T-helper 2 cell treated with Interferon-gamma antibody and Interleukin-4, amounts not matched to agents 100 ng/mL and 5 ng/mL, for 36 hours (primary cell): Measurements from ENCODE around the gene DLEC1. TPM values are rescaled to one million over a fixed set of nuclear protein-coding genes. Genes with fewer than 3 reads are reported as not detected.

Source experiments
- intact Hi-C: fragments of 100-400 bp; cut with micrococcal nuclease; formaldehyde crosslinking; loops from one replicate; pipeline ENCODE4 v1.15.1; 2023
- total RNA-seq: library from RNA; stranded (reverse); gene quantifications from 2 replicates; pipeline ENCODE4 v1.2.3, GENCODE V29; 2022

Gene DLEC1
- total RNA-seq, 1 donor from 2014 or later: 1.1 TPM

DNA sequence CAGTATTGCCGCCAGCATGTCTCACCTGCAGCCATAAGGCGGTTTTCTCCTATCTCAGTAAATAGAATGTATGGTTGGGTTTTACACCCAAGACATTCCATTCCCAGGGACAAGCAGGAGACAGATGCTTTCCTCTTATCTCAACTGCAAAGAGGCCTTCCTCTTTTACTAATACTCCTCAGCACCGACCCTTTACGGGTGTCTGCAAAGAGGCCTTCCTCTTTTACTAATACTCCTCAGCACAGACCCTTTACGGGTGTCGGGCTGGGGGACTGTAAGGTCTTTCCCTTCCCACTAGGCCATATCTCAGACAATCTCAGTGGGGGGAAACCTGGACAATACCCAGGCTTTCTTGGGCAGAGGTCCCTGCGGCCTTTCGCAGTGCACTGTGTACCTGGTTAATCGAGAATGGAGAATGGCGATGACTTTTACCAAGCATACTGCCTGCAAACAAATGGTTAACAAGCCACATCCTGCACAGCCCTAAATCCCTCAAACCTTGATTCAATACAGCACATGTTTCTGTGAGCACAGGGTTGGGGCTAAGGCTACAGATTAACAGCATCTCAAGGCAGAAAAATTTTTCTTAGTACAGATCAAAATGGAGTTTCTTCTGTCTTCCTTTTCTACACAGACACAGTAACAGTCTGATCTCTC is 96.7 kb downstream of the DLEC1 start:
- intact Hi-C loops: loop anchor here (1.0 to 10.0 kb wide), 6 partner anchors 55 to 519 kb away; partner anchors contain the start of gene XYLB

GRCh38 chr3:38136393-38136776 is 97.4 kb downstream of the DLEC1 start:
- intact Hi-C loops: loop anchor here (1.0 to 10.0 kb wide), 6 partner anchors 54 to 518 kb away; partner anchors contain the start of gene XYLB

GRCh38 chr3:38136777-38137614 is 98.0 kb downstream of the DLEC1 start, which contains the start of gene ACAA1:
Gene ACAA1, minus strand, starts transcription at chr3:38137127. Its CDS starts 92 bp downstream, at chr3:38137035.
- intact Hi-C loops: loop anchor here (1.0 to 10.0 kb wide), 11 partner anchors 15 to 518 kb away; partner anchors contain the start of genes ACVR2B, DLEC1, EXOG and OXSR1

GRCh38 chr3:38137615-38138348 is 98.8 kb downstream of the DLEC1 start:
- intact Hi-C loops: loop anchor here (1.0 to 10.0 kb wide), 11 partner anchors 15 to 517 kb away; partner anchors contain the start of genes ACVR2B, DLEC1, EXOG and OXSR1

DNA sequence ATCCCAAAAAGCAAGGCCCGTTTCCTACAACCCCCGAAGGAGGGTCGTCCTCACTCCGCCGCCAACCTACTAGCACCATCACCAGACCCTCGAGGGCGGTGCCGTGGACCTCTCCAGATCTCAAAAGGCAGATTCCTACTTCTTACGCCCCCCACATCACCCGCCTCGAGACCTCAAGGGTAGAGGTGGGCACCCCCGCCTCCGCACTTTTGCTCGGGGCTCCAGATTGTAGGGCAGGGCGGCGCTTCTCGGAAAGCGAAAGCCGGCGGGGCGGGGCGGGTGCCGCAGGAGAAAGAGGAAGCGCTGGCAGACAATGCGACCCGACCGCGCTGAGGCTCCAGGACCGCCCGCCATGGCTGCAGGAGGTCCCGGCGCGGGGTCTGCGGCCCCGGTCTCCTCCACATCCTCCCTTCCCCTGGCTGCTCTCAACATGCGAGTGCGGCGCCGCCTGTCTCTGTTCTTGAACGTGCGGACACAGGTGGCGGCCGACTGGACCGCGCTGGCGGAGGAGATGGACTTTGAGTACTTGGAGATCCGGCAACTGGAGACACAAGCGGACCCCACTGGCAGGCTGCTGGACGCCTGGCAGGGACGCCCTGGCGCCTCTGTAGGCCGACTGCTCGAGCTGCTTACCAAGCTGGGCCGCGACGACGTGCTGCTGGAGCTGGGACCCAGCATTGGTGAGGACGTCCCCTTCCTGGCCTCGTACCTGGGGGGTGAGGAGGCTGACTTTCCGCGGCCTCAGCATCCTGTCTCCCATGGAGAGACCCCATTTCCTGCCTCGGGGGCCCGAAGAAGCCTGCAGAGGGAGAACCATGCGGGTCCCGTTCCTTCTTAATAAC is 99.6 kb downstream of the DLEC1 start, which contains the start of gene MYD88:
Gene MYD88, plus strand, starts transcription at position 313 of the 842 bp plus-strand sequence. Its CDS starts 40 bp downstream, at position 353.
- intact Hi-C loops: loop anchor here (1.0 to 10.0 kb wide), 5 partner anchors 119 to 516 kb away; partner anchors contain the start of gene XYLB

DNA sequence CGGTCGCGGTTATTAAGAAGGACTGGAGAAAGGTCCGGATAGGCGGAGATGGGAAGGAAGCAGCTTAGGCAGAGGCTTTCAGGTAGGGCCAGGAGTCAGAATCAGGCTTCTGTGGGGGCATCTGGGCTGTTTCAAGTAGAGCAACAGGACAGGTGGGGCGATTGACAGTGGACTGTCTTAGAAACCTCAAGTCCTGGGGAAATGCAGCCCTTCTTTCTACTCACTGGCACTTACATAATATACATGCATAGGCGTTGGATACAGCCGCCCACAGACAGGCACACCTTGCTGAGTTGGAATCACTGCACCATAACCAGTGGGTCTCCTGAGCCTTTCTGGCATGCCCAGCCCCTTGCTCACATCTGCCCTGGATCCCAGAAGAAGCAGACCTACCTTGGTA is 100.2 kb downstream of the DLEC1 start:
- intact Hi-C loops: loop anchor here (5.0 to 10.0 kb wide), 4 partner anchors 118 to 516 kb away; partner anchors contain the start of gene XYLB

DNA sequence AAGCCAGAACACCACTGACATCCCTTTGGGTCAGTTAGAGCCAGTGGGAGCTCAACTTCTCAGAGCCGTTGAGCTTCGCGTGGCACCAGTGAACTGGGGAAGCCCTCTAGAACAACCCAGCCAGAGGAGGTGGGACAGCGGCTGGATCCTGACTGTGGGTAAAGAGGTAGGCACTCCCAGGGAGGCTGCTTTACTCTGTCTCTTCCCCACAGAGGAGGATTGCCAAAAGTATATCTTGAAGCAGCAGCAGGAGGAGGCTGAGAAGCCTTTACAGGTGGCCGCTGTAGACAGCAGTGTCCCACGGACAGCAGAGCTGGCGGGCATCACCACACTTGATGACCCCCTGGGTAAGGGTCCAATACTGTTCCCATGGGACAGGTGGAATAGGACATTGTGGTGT is 100.6 kb downstream of the DLEC1 start:
- intact Hi-C loops: loop anchor here (5.0 to 10.0 kb wide), 4 partner anchors 118 to 515 kb away; partner anchors contain the start of gene XYLB

DNA sequence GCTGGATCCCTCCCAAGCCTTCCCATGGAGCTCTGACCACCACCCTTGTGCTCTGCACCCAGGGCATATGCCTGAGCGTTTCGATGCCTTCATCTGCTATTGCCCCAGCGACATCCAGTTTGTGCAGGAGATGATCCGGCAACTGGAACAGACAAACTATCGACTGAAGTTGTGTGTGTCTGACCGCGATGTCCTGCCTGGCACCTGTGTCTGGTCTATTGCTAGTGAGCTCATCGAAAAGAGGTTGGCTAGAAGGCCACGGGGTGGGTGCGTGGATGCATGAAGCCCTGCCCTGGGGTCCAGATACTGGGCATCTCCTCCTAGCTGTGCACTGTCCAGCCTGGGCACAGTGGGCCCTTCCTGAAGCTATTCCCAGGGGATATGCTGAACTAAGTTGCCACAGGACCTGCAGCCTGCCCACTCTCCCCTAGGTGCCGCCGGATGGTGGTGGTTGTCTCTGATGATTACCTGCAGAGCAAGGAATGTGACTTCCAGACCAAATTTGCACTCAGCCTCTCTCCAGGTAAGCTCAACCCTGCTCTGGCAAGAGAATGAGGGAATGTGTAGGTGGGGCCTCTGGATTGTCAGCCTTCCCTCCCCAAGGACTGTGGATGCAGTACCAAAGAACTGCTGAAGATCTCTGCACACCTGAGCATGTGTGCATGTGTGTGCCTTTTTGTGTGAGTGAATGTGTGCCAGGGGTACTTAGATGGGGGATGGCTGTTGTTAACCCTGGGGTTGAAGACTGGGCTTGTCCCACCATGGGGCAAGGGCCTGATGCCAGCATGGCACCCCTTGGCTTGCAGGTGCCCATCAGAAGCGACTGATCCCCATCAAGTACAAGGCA is 101.5 kb downstream of the DLEC1 start:
- intact Hi-C loops: no loop called here

DNA sequence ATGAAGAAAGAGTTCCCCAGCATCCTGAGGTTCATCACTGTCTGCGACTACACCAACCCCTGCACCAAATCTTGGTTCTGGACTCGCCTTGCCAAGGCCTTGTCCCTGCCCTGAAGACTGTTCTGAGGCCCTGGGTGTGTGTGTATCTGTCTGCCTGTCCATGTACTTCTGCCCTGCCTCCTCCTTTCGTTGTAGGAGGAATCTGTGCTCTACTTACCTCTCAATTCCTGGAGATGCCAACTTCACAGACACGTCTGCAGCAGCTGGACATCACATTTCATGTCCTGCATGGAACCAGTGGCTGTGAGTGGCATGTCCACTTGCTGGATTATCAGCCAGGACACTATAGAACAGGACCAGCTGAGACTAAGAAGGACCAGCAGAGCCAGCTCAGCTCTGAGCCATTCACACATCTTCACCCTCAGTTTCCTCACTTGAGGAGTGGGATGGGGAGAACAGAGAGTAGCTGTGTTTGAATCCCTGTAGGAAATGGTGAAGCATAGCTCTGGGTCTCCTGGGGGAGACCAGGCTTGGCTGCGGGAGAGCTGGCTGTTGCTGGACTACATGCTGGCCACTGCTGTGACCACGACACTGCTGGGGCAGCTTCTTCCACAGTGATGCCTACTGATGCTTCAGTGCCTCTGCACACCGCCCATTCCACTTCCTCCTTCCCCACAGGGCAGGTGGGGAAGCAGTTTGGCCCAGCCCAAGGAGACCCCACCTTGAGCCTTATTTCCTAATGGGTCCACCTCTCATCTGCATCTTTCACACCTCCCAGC is 102.4 kb downstream of the DLEC1 start:
- intact Hi-C loops: no loop called here

- intact Hi-C loops: no loop called here
Measured at GRCh38 chr3:38141952-38142273, 102.9 kb downstream of the DLEC1 start.

- intact Hi-C loops: no loop called here
Measured at GRCh38 chr3:38142959-38143358, 104.0 kb downstream of the DLEC1 start.

GRCh38 chr3:38143511-38143910 is 104.5 kb downstream of the DLEC1 start:
- intact Hi-C loops: no loop called here

- intact Hi-C loops: no loop called here
Measured at GRCh38 chr3:38146504-38146903, 107.5 kb downstream of the DLEC1 start.

- intact Hi-C loops: no loop called here
Measured at GRCh38 chr3:38147421-38147820, 108.4 kb downstream of the DLEC1 start.

- intact Hi-C loops: no loop called here
Measured at GRCh38 chr3:38148311-38148882, 109.4 kb downstream of the DLEC1 start.

DNA sequence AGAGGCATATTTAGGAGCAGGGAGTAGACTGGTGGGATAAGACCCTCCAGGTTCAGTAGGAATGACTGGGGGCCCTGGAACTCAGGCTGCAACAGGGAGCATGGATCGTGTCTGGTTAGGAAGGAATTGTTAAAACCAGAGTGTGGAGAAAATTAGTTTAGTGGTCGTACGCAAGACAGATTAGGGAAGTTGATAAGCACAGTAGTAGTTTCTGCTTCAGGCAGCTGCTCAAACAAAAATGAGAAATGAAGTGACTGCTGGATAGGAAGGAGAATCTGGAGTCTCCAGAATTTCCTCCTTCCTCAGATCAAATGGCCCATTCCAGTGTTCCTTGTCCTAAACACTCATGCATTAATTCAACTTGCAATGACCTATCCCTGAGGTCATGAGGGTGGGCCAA is 110.7 kb downstream of the DLEC1 start:
- intact Hi-C loops: no loop called here

- intact Hi-C loops: no loop called here
Measured at GRCh38 chr3:38150780-38151528, 111.9 kb downstream of the DLEC1 start.
